Measurements from ENCODE around the gene ADAMTS17. TPM values are rescaled to one million over a fixed set of nuclear protein-coding genes. Genes with fewer than 3 reads are reported as not detected.

ADAMTS17 gene
- total RNA-seq, 1 donor from 2014 or later: 6.2 TPM

DNA sequence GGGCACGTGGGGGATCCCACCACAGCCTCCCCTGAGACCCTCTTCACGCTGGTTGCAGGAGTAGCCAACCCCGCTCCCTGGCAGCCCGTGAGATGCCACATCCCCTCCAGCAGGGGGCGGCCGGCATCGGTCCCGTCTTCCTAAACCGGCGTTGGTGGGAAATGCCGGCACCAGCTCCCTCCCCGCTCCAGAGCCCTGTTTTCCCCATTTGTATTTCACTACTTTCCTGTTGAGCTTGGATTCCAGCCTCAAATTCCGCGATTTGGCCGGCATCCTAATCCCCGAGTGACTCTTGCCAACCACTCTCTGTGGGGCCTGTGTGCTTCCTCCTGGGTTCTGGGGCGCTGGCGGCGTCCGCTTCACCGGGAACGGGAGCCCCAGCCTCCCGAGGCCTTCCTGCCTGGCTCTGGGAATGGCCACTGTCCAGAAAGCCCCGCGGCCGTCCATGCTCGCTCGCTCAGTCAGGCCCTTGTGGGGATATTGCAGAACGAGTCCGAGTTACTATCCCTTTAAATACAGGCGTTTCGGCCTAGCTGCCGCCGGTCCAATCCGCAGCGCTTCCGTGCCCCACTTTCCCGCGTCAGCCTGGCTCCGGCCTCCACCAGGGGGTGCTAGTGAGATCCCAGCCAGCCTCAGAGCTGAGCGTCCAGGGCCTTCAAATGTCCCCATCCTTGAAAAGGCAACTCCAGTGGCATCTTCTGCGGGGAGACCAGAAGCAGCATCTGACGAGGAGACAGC, 8.1 kb upstream of the ADAMTS17 start:
- TF ChIP-seq, protein P1, sequence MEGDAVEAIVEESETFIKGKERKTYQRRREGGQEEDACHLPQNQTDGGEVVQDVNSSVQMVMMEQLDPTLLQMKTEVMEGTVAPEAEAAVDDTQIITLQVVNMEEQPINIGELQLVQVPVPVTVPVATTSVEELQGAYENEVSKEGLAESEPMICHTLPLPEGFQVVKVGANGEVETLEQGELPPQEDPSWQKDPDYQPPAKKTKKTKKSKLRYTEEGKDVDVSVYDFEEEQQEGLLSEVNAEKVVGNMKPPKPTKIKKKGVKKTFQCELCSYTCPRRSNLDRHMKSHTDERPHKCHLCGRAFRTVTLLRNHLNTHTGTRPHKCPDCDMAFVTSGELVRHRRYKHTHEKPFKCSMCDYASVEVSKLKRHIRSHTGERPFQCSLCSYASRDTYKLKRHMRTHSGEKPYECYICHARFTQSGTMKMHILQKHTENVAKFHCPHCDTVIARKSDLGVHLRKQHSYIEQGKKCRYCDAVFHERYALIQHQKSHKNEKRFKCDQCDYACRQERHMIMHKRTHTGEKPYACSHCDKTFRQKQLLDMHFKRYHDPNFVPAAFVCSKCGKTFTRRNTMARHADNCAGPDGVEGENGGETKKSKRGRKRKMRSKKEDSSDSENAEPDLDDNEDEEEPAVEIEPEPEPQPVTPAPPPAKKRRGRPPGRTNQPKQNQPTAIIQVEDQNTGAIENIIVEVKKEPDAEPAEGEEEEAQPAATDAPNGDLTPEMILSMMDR (IDR thresholded peaks at IDR 0.05): peak; percentile 80
- Histone ChIP-seq H3K27ac (peak overlapping the region; percentile 98), H3K4me3 (peak overlapping the region; percentile 85), H3K9me3 (no peaks in the 10 kb centered on the region), H3K4me1 (peaks cover 5% of the 10 kb centered on the region), H3K27me3 (no peaks in the 10 kb centered on the region), H3K36me3 (no peaks in the 10 kb centered on the region)
- ATAC-seq (peak; percentile 98), DNase-seq (peak; percentile 96)
- intact Hi-C loops (cut with DNase I): no loop called here

DNA sequence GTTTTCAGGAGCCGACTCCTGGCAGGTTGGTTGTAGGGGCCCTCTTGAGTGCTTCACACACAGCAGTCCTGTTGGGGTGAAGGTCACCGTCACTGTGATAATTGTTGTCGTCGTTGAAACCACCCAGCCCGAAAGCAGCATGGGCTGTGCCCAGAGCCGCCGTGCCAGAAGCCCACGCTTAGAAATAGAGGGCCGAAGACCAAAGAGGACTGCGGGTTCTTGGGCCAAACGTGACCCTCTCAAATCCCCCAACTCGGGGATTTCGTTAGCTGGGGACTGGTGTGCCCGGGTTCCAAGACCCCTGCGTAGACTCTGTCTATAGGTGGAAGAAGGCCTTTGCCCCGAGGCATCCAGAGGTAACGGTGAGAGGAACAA, 7.5 kb upstream of the ADAMTS17 start:
- DNase-seq (peak; percentile 48), ATAC-seq (no peak)
- Histone ChIP-seq H3K27ac (peak overlapping the region; percentile 98), H3K4me1 (peaks cover 5% of the 10 kb centered on the region), H3K4me3 (peak overlapping the region; percentile 85), H3K36me3 (no peaks in the 10 kb centered on the region), H3K9me3 (no peaks in the 10 kb centered on the region), H3K27me3 (no peaks in the 10 kb centered on the region)
- intact Hi-C loops (cut with DNase I): no loop called here
- TF ChIP-seq, protein P1 (IDR thresholded peaks at IDR 0.05): no peak

DNA sequence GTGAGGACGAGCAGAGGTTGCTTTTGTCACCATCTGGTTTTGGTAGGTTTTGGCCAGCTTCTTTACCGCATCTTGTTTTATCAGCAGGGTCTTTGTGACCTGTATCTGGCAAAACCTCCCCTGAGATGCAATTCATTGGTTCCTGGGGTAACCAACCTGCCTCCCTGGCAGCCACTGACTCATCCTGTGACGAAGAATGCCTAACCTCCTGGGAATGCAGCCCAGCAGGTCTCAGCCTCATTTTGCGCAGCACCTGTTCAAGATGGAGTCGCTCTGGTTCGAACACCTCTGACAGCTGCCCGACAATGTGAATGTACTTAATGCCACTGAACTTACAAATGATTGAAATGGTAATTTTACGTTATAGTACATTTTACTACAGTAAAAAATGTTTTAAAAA, 6.8 kb upstream of the ADAMTS17 start:
- Histone ChIP-seq H3K27ac (no peak overlapping the region), H3K4me3 (no peak overlapping the region), H3K36me3 (no peaks in the 10 kb centered on the region), H3K9me3 (no peaks in the 10 kb centered on the region), H3K4me1 (peaks cover 5% of the 10 kb centered on the region), H3K27me3 (no peaks in the 10 kb centered on the region)
- DNase-seq (no peak), ATAC-seq (no peak)
- intact Hi-C loops (cut with DNase I): no loop called here
- TF ChIP-seq, protein P1 (IDR thresholded peaks at IDR 0.05): no peak

DNA sequence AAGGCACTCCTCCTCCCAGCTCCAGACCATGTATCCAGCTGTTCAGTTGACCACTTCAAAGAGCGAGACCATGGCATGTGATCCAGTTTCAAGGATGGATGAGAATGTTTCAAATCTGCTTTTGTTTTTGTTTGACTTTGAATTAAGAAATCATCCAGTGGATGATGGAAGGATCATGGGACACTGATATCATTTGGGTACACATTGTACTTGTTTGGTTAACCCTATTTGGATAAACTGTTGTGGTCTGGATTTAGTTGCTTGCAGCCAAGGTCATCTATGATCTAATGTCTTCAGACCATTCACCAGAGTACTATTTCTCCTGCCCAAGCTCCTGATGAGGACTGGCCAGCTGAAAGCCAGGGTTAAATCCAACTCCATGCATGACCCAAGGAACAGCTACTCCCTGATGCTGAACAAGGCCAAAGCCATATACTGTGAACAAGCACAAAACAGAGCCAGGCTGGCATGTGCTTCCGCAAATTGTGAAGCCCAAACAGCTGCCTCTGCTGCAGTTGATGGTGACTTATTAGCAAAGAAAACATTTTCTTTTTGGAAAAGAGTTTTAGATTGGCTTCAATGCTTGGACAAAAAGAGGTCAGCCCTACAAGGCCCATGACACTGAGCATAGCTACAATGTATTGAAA, 5.2 kb upstream of the ADAMTS17 start:
- DNase-seq (no peak), ATAC-seq (no peak)
- TF ChIP-seq, protein P1 (IDR thresholded peaks at IDR 0.05): no peak
- intact Hi-C loops (cut with DNase I): no loop called here
- Histone ChIP-seq H3K36me3 (no peaks in the 10 kb centered on the region), H3K27ac (no peak overlapping the region), H3K27me3 (no peaks in the 10 kb centered on the region), H3K4me1 (peaks cover 8% of the 10 kb centered on the region), H3K4me3 (no peak overlapping the region), H3K9me3 (no peaks in the 10 kb centered on the region)

DNA sequence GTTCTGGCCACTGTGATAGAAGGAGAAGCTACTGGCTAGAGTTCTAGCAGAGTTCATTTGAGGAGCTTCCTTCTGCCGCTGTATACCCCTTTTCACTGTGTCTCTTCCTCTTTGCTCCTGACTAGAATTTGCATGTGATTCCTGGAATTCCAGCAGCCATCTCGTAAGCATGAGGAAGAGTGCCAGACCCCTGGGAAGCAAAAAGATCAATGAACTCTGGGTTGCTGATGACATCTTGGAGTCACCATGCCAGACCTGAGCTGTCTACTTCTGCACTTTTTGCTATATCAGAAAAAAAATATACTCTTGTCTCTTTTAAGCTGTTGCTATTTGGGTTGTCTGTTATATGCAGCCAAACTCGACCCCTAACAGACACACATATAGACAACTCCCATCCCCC, 3.7 kb upstream of the ADAMTS17 start:
- H3K4me1 ChIP-seq: peaks cover 8% of the 10 kb centered on the region
- H3K27ac ChIP-seq: no peak overlapping the region
- DNase-seq (no peak), ATAC-seq (no peak)
- TF ChIP-seq, protein P1 (IDR thresholded peaks at IDR 0.05): no peak
- H3K9me3 ChIP-seq: no peaks in the 10 kb centered on the region
- no peaks in the 10 kb centered on the region for H3K36me3 ChIP-seq
- no peak overlapping the region for H3K4me3 ChIP-seq
- H3K27me3 ChIP-seq: peaks cover 5% of the 10 kb centered on the region
- intact Hi-C loops (cut with DNase I): no loop called here
